OCI-LY7 (cell line): ENCODE measurements around the gene DIAPH3.

Experiments
- EZH2phosphoT487 ChIP-seq: fragments of 200-600 bp; sonication (generic); IDR thresholded peaks from 2 replicates; pipeline ENCODE4 v1.6.1; 2018; ENCODE audit warnings: low read depth, borderline replicate concordance, mild to moderate bottlenecking, mixed run types, antibody characterized with exemption, low read length, moderate library complexity, mixed read lengths
- TF ChIP-seq, protein P1 (sequence below): fragments of 200-600 bp; sonication (generic); conservative IDR thresholded peaks from 2 replicates; pipeline ENCODE4 v1.5.1; 2014; ENCODE audit warnings: mild to moderate bottlenecking, antibody characterized with exemption, low read length, moderate library complexity, mixed read lengths

- TF ChIP-seq, protein P1, sequence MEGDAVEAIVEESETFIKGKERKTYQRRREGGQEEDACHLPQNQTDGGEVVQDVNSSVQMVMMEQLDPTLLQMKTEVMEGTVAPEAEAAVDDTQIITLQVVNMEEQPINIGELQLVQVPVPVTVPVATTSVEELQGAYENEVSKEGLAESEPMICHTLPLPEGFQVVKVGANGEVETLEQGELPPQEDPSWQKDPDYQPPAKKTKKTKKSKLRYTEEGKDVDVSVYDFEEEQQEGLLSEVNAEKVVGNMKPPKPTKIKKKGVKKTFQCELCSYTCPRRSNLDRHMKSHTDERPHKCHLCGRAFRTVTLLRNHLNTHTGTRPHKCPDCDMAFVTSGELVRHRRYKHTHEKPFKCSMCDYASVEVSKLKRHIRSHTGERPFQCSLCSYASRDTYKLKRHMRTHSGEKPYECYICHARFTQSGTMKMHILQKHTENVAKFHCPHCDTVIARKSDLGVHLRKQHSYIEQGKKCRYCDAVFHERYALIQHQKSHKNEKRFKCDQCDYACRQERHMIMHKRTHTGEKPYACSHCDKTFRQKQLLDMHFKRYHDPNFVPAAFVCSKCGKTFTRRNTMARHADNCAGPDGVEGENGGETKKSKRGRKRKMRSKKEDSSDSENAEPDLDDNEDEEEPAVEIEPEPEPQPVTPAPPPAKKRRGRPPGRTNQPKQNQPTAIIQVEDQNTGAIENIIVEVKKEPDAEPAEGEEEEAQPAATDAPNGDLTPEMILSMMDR: no peak
- no peak for TF ChIP-seq EZH2phosphoT487
Observed at GRCh38 chr13:60164234-60164889, 634 bp upstream of the DIAPH3 start.
